GM12873 (cell line): ENCODE results near the gene MRGPRF.

Source experiments
- CTCF ChIP-seq: IDR thresholded peaks from 2 replicates; pipeline ENCODE4 v1.5.1; 2012; ENCODE audit warnings: low read depth, mild to moderate bottlenecking, moderate library complexity, low read length, control low read depth; ENCODE audit not compliant: insufficient read depth; ENCODE audit errors: missing control alignments

Gene MRGPRF

GRCh38 chr11:69048694-69049489, 35.8 kb upstream of the MRGPRF start, which contains the start of gene TPCN2:
TSS of gene TPCN2 (plus strand) at chr11:69048932. CDS start at chr11:69048998, 66 bp downstream.
- TF ChIP-seq CTCF, result no peak

GRCh38 chr11:69048031-69048693, 35.1 kb upstream of the MRGPRF start:
- no peak for TF ChIP-seq CTCF

- TF ChIP-seq CTCF, result peak; percentile 37
These were observed 31.3 kb upstream of the MRGPRF start for GRCh38 chr11:69044111-69045013.

GRCh38 chr11:69041516-69041915, 28.5 kb upstream of the MRGPRF start:
- no peak for TF ChIP-seq CTCF

GRCh38 chr11:69040581-69041260, 27.7 kb upstream of the MRGPRF start:
- TF ChIP-seq CTCF, result no peak

- TF ChIP-seq CTCF, result no peak
These were observed 27.0 kb upstream of the MRGPRF start for GRCh38 chr11:69040051-69040450.

- no peak for TF ChIP-seq CTCF
These were observed 26.5 kb upstream of the MRGPRF start for GRCh38 chr11:69039501-69039900.
